ENCODE measurements around the gene ZNF787.
A peak's percentile ranks its signal among the peaks of the same experiment; 100 is the strongest.
"Not testable (repeated sequence)": the region's sequence is repeated elsewhere in the genome, so short reads cannot be mapped to it uniquely, and the experiment has no call there.

The ZNF787 gene

GRCh38 chr19:56121180-56122167, at the start of gene ZNF787:
Gene ZNF787, minus strand, starts transcription at chr19:56121295. Its CDS starts 18,078 bp downstream, at chr19:56103217.
- FAIRE-seq = no peak

GRCh38 chr19:56170261-56170660, 49.2 kb upstream of the ZNF787 start:
- DNase-seq (ENCODE audit: low spot score) (peak; percentile 82), FAIRE-seq (peak; percentile 79)

More at GRCh38 chr19:56121180-56122167, at the start of gene ZNF787:
- peak; percentile 97 for DNase-seq (ENCODE audit: low spot score)

DNA sequence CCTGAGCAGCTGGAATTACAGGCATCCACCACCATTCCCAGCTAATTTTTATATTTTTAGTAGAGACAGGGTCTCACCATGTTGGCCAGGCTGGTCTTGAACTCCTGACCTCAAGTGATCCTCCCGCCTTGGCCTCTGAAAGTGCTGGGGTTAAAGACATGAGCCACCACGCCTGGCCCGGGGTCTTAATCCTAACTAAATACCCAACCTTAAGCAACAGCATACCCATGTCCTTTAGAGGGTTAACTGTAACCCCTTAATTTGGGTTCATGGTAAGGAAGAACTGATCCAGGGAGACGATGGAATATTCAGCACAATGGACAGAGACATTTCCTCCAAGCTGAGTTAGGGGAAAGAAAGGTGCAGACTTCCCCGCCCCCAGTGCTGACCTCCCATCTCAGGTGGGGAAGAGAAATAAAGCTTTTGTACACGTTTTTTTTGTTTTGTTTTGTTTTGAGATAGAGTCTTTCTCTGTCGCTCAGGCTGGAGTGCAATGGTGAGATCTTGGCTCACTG, 46.0 kb upstream of the ZNF787 start:
- DNase-seq (ENCODE audit: low spot score) = peak; percentile 35

DNA sequence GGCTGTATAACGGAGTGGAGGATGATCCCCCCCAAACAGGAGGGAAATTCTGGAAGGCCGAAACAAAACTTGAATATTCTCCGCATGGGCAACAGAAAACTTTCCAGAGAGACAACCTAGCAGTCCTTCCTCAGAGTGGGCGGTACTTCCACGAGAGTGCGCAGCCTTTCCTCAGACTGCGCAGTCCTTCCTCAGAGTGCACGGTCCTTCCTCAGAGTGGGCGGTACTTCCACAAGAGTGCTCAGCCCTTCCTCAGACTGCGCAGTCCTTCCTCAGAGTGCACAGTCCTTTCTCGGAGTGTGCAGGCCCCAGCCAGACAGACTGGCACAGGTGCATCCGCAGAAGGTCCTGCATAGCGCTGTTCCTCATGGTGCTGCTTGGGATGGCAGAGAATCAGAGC, 42.0 kb upstream of the ZNF787 start:
- DNase-seq (ENCODE audit: low spot score) = no peak
- FAIRE-seq = peak; percentile 46

More for the DNA sequence above, 46.0 kb upstream of the ZNF787 start:
- no peak for FAIRE-seq

- no peak for DNase-seq (ENCODE audit: low spot score)
- FAIRE-seq = no peak
Observed at GRCh38 chr19:56162258-56162657, 41.2 kb upstream of the ZNF787 start.

DNA sequence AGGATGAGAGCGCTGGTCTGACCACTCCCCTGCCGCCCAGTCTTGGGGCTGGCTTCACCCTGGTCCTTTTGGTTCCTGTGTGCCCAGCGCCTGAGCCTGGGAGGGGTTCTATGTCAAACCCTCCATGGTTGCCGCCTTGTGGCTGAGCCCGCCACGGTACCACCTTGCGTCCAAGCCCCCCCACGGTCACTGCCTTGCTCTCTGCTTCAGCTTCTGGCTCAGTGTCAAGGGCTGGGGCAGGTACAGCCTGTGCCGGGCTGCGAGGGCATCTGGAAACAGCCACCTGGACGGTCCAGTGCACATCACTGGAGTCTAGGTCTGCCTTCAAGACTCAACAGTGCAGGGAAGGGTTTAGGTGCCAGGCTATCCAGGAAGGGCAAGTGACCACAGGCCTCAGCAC, 40.4 kb upstream of the ZNF787 start:
- no peak for DNase-seq (ENCODE audit: low spot score)
- no peak for FAIRE-seq

- no peak for FAIRE-seq
Observed at GRCh38 chr19:56159622-56160271, 38.7 kb upstream of the ZNF787 start.

GRCh38 chr19:56159009-56159559, 38.0 kb upstream of the ZNF787 start:
- DNase-seq (ENCODE audit: low spot score) (no peak), FAIRE-seq (peak; percentile 96)

More at GRCh38 chr19:56159622-56160271, 38.7 kb upstream of the ZNF787 start:
- DNase-seq (ENCODE audit: low spot score) = no peak

DNA sequence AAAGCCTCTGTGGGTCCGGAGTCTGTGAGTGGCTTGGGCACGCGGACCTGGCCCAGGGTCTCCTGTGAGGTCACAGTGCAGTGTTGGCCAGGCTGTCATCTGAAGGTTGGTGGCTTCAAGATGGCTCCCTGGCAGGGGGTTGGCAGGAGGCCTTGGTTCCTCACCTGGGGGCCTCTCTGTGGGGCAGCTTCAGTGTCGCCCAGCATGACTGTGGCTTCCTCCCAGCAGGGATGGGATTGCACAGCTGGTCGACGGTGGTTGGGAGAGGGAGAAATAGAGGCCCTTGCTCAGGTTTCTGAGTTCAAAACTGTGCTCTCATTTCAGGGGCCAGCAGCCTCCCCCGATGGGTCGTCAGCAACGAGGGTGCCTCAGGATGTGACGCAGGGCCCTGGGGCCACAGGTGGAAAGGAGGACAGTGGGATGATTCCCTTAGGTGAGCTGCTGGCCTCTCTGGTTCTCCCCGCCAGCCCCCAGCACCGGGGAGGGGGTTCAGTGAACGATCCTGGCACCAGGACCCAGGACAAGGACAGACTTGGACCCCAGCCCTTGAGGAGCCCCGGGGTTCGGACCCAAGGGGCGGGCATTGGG, 37.2 kb upstream of the ZNF787 start:
- no peak for FAIRE-seq
- DNase-seq (ENCODE audit: low spot score) = no peak

GRCh38 chr19:56156768-56157167, 35.7 kb upstream of the ZNF787 start:
- DNase-seq (ENCODE audit: low spot score) = no peak

DNA sequence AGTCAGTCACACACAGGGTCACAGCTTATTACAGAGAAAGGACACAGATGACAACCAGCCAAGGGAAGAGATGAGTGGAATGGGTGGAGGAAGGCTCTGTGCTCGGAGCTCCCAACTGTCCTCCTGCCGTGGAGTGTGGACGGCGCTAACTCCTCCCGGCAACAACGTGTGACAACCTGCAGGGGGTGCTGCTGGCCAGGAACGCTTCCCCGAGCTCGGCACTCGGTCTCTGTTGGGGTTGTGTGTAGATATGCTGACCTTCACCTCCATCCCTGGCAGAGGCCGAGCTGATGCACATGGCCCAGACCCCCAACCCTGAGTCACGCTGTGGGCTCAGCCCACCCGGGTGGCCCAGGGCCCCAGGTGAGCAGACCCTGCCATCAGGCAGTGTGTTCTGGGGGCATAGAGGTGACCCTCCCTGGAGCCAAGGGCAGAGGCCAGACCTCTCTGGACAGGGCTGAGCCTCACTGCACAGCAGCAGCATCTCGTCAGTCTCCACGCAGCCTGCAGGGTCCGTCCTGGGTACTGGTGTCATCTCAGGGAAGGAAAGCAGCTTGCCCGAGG, 34.1 kb upstream of the ZNF787 start:
- peak; percentile 37 for FAIRE-seq

More at GRCh38 chr19:56156768-56157167, 35.7 kb upstream of the ZNF787 start:
- no peak for FAIRE-seq

DNA sequence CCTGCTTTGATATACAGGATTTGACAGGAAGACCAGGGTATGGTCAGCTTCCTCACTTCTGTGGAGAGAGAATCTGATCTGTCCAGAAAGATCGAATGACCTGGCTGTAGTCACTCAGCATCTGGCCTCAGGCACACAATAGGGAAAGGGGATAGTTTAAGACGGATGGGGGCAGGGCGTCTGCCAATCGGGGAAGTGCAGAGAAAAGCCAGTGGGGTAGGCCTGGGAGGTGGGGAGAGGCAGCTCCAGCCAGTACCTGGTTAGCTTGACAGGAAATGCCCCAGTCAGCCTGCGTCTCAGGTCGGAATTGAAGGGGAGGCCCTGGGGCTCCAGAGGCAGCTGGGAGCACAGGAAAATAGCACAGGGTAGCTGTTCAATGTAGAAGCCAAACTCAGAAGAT, 32.4 kb upstream of the ZNF787 start:
- no peak for FAIRE-seq

More for the DNA sequence above, 34.1 kb upstream of the ZNF787 start:
- no peak for DNase-seq (ENCODE audit: low spot score)

DNA sequence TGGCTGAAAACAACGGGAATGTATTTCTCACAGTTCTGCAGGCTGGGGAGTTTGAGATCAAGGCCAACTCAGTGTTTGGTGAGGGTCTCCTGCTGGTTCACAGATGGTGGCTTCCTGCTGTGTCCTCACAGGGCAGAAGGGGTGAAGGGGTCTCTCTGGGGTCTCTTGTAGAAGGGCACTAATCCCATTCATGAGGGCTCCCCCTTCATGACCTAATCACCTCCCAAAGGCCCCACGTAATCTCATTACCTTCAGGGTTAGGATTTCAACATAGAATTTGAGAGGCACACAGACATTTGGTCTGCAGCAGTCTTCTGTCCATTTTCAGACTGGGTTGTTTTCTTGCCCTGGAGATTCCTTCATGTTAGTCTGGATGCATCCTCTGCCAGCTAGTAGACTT, 31.5 kb upstream of the ZNF787 start:
- no peak for DNase-seq (ENCODE audit: low spot score)
- FAIRE-seq = no peak

More for the DNA sequence above, 32.4 kb upstream of the ZNF787 start:
- no peak for DNase-seq (ENCODE audit: low spot score)

- FAIRE-seq (no peak), DNase-seq (ENCODE audit: low spot score) (no peak)
Observed at GRCh38 chr19:56150358-56150757, 29.3 kb upstream of the ZNF787 start.

DNA sequence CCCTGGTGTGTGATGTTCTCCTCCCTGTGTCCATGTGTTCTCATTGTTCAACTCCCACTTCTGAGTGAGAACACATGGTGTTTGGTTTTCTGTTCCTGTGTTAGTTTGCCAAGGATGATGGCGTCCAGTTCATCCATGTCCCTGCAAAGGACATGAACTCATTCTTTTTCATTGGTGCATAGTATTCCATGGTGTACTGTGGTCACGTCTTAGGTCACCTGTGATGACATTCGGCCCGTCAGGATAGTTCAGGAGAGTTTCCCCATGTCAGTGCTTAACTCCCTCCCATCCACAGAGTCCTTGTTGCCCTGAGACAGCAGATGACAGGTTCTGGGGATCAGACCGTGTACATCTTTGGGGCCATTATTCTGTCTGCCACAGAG, 28.6 kb upstream of the ZNF787 start:
- no peak for FAIRE-seq
- no peak for DNase-seq (ENCODE audit: low spot score)

GRCh38 chr19:56148955-56149655, 28.0 kb upstream of the ZNF787 start:
- FAIRE-seq = peak; percentile 94
- not testable (repeated sequence) for DNase-seq (ENCODE audit: low spot score)

- no peak for DNase-seq (ENCODE audit: low spot score)
- FAIRE-seq = no peak
Observed at GRCh38 chr19:56148096-56148495, 27.0 kb upstream of the ZNF787 start.

- no peak for DNase-seq (ENCODE audit: low spot score)
- no peak for FAIRE-seq
Observed at GRCh38 chr19:56147307-56147706, 26.2 kb upstream of the ZNF787 start.

DNA sequence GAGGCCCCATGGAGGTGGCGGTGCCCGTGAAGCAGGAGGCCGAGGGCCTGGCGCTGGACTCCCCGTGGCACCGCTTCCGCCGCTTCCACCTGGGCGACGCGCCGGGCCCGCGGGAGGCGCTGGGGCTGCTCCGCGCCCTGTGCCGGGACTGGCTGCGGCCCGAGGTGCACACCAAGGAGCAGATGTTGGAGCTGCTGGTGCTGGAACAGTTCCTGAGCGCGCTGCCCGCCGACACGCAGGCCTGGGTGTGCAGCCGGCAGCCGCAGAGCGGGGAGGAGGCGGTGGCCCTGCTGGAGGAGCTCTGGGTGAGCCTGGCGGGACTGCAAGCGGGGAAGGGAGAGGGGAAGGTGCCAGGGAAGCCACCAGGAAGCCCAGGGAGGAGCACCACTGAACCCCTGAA, 25.8 kb upstream of the ZNF787 start:
- DNase-seq (ENCODE audit: low spot score) (no peak), FAIRE-seq (no peak)

DNA sequence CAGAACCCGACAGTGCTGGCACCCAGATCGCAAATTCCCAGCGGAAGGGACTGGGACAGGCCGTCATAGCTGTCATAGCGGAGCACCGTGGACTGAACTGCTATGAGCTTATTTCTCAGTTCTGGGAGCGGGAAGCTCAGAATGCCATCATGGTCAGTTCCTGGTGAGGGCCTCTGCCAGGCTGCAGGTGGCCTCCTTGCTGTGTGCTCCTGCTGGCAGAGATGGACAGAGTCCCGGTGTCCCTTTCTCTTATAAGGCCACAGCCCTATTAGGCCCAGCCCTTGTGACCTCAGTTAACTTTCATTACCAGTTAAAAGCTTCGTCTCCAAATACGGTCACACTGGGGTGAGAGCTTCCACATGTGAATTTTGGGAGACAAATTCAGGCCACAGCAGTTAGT, 24.6 kb upstream of the ZNF787 start:
- FAIRE-seq (no peak), DNase-seq (ENCODE audit: low spot score) (no peak)

Data from urothelium cell line (cell line).